NCI-H1694 treated with DMSO at 0.1 percent for 48 hours (cell line): Measurements from ENCODE around the gene FRMD4A.

Source experiments
- DNase-seq: peaks from one replicate; lab custom pipeline; 2025; lab: John Stamatoyannopoulos, UW

FRMD4A gene

DNA sequence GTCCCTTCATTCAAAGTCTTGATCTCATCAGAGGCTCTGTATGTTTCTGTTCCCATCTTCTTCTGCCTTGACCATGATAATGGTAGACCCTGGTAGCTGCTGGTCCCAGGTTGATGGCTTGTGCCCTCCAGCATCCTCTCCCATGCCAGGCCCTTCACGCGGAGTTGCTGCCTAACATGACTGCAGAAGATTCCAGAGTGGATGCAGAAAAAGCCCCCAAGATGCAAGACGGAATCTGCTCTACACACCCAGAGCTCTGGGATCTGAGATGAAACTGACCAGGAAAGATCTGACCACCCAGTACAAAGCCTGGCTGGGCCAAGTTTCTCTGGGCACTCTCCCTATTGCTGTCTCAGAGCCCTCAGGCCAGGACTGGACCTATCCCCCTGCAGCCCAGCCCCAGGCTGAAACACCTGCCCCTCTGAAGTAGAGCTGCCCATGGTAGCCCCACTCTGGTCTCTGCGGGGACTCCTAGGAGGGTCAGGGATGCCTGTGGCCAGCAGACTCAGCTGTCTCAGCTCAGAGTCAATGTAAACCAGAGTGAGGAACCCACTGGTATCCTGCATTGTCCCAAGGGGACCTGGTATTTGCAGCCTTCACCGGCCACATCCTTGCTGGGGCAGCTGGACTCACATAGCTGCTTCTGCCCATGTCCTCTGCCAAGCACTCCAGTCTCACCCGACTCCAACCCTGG lies 9.5 kb upstream of the FRMD4A start:
- DNase-seq = no peak

DNA sequence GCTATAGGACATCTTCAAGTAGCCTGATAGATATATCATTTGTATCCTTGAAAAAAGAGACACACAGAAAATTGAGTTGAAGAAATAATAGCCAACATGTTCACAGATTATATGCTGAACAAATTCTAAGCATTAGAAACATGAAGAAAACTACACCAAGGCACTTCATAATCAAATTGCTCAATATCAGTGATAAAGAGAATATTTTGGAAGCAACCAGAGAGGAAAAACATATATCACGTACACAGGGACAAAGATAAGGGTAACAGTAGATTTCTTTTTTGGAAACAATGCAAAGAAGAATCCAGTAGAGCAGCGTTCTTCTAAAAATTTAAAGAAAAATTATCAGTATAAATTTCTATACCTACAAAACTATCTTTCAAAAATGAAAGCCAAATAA lies 6.0 kb upstream of the FRMD4A start:
- no peak for DNase-seq

DNA sequence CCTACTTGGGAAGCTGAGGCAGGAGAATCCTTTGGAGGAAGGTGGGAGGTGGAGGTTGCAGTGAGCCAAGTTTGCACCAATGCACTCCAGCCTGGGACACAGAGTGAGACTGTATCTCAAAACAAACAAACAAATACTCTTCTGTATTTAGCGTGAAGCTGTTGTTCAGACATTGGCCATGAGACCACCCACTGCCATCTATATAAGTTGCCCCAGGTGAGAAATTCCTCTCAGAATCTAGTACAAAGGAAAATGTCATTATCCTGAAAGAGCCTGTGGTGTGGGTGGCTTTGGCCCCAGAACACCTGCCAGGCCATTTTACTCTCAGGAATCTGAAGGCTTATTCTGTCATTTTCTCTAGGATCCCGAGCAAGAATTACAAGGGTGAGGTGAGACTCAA lies 4.0 kb upstream of the FRMD4A start:
- no peak for DNase-seq

DNA sequence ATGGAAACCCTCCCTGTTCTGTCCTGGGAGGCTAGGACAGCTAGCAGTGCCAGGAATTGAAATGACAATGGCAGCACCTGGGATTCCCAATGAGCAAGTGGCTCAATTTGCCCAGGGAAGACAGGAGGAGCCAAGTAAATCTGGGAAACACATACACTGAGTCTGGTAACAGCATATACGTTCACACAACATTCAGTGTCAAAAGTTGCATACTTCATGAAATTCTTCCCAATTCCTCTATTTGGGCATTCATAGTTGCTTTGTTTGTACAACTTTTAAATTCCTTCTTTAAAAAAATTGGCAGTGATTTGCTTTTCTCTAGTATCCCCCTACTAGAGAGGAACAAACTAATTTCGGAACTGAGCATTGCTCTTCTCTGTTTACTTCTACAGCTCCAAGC lies 2.9 kb upstream of the FRMD4A start:
- DNase-seq = no peak

DNA sequence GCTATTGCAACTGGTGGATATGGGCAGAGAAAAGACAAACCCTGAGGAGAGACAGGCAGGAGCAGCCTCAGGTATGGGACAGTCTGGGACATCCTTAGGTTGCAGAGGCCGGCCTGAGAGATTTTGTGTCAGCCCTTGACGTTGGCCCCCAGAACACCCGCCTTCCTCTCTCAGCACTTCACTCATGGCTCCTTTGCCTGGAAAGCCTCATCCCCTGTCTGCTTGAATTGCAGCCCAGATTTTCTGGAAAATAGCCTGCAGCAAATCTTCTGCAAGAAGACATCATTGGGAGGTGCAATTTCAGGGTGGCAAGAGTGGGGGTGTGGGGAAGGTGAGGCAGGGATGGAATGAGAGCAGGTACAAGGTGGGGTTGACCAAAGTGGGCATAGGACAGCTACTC lies 2.2 kb upstream of the FRMD4A start:
- DNase-seq = no peak

DNA sequence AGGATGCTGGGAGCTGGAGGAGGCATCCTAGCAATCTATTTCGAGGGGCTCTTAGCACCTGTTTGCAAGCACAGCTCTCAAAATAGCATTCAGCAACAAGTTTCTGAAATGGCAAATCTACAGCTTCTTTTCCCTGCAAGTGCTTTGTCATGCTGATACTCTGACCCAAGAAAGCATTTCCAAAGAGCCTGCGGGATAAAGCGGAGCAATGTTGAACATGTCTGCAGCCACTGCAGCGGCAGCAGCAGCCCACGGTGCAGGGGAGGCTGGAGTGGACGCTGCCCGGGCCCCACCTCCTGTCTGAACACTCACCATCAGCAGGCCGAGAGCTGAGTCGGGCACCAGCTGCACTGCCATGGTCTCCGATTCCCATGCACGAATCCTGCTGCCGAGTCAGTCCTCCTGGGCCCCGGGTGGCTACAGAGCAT lies 964 bp downstream of the FRMD4A start:
- DNase-seq = no peak

DNA sequence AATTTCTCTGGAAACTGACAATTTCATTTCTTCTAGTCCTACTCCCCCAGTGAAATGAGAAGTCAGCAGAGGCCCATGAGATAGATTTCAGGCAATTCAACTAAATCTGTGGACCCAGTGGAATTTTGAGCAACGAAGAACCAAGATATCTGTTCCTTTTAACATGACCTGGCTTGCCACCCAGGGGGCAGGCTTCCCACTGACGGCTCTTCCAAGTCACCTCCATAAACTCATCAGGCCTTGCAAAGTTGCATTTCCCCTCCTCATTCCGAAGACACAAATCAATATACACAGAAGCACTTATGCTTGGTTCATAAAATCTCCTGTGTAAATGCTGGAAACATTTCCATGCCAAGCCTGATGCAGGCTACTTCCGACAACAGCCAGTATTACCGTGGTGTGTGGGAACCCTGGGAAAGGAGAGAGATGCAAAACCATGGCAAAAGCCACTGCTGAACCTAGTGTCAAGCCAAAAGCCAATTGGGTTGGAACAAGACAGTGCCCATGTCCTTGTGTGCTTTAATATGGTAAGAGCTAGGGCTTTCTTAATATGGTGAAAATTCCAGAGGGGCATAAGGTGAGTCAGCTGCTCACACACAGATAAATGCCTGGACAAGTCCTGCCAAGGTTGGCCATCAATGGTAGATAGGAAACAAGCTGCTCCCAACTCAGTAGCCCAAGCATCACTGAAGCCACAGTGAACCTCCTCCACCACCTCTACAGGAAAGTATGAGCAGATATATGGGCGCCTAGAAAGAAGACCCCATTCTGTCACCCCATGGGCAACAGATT lies 1.6 kb downstream of the FRMD4A start:
- no peak for DNase-seq

DNA sequence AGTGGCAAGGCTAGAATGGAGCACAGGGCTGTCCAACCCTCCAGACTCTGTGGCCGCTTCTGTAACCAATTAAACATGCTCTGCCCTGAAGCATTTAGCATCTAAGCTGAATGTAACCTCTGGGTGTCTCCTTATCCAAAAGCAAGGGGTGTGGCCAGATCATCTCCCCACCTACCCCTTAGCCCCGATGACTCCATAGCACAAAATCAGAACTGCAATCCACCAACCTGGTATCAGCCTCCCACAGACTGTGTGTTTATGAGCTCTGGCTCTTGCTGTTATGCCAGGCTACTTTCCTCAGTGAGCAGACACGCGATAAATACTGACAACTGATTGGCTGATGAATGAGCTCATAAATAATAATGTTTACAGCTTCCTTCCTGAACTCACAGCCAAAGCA lies 3.2 kb downstream of the FRMD4A start:
- no peak for DNase-seq

DNA sequence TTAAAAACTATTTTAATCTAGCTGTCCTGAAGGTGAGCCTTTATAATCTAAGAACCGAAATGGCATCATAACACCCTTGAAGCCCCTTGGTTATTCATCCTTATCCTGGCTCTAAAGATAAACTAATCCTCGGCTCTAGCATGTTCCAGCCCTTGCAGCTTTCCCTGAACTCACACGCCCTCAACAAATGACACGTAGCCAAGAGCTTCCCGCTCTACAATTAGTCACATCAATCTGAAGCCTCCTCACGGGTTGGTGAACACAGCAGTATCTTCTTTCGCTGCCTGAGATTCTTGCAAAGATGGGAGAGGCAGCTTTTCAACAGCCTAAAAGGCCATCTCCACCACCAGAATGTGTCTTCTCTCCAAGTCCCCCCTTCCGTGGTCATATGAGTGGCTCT lies 4.1 kb downstream of the FRMD4A start:
- DNase-seq = no peak

DNA sequence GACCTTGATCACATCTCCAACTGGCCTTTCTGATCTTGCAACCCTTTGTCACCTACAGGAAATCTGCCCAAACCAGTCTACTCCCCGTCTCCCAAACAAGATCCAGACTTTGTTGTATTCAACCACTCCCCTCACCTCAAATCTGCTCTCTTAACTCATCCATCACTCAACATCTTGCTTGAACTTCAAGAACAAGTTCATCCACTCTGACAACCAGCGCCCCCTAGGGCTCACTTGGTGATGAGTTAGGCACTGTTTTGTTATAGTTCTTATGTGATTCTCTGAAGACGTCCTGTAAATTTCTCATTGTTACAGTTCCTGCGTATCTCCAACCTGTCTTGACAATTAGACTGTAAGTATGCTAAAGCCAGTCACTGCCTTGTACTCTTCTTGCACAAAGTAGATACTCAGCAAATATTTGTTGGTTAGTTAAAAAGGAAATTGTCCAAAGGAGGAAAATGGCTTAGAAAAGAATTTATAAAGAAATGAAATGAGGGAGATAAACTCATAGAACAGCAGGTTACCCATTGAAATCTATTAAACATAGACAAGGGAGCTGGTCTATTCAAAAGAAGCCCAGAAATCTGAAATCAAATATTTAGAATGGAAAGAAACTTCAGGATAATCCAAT lies 5.3 kb downstream of the FRMD4A start:
- no peak for DNase-seq

DNA sequence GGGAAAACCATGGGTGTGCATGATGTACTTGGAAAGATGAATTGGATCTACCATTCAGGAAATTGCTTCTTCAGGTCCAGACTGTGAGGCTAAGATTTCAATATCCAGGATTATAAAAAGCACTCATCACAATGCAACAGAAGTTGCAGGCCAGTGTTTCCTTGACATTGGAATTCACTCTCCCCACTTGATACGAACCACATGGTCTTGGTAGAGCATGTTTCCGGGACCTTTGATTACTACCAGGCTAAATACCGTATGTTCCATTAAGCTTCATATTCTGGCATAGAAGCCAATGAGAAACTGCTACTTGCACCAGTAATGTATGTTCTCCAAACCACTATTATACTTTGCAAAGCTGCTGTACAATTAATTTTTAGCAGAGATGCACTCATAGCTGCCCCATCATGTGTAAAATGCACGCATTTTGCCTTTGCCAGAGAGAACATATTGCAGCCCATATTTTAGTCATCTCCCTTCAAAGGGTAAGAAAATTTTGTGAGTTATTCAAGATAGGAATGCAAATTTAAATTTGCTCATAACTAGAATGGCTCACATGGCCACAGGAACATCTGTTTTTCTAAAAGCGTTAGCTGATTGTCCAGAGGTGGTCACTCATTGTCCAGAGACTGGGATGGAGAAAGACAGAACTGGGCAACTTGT lies 8.1 kb downstream of the FRMD4A start:
- DNase-seq = peak; percentile 41

DNA sequence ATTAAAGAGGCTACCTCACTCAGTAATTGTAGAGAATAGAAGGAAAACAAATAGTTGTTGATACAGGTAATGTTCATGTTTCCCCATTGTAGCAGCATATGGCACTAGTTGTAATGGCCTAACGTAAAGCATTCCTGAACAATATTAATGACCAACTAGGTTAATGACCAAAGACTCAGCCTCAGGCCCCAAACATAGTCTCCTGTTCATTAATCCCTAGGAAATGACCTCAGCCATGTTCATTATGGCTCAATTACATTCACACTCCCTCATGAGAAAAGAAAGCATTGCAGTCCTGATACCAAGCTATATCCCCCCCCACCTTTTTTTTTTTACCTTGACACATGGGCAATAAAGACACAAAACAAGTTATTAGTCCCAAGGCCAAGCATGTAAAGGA lies 12.7 kb downstream of the FRMD4A start:
- no peak for DNase-seq

DNA sequence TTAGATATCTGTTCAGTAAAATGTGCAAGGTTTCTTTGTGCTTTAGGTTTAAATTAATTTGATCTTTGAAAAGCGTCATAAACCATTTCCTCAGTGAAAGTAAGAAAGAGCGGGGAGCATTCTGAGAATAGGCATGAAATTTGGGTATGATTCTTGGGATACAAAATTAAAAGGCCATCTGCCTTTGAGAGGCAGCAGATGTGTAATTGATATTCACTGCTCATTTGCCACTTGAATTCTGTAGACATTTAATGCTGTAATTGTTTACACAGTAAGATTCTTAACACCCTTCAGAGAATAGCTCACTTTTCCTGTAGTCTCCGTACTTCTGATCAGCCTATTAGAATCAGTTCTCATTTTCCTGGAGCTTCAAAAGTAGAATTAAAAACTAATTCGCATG lies 18.7 kb downstream of the FRMD4A start:
- DNase-seq = peak; percentile 42

DNA sequence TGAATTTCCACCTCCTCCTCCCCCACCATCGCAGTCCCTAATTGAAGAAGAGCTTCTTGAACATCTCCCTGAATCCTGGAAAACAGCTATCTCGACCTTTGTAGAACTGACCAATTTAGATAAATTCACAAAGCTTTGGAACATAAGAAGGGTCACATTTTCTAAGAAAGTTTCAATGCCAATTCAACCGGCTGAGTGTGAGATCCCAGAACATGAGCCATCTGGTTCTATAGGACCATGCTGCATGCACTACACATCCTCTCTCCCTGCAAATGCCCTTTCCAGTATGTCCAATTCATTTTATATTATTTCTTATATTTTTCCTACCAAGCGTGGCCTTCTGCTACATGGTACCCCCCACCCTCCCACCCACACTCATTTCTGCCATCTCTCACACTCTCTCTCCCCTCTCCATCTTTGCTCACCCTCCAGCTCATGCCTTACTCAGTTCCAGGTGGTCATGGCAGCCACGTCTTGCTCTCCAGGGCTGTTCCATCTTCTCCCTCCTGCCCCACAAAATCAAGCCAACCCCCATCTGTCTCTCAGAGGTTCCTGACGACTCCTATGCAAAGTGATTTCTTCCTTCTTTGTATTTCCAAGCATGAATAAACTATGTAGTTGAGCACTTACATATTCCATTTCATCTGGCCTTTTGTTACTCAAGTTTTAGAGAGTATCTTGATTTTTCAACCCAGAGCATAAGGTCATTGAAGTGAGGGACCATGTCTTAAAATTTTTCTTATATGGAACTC lies 19.3 kb downstream of the FRMD4A start:
- DNase-seq = no peak

DNA sequence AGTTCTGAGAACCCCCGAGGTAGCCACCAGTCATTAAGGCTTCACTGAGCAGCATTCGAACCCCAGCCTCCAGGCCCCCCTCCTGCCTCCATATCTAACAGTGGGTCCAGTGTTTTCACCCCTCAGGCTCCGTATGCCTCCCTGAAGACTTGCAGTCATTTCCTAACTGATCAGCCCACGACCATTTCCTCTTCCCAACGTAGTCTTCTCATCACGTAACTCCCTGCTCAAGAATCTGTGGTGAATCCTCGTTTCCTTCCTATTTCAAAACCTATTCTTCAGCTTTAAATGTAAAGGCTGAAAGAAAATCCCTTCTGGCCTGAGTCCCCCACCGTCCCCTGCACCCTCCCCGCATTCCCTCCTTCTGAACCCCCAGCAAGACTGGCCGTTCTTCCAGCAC lies 21.1 kb downstream of the FRMD4A start:
- DNase-seq = no peak

DNA sequence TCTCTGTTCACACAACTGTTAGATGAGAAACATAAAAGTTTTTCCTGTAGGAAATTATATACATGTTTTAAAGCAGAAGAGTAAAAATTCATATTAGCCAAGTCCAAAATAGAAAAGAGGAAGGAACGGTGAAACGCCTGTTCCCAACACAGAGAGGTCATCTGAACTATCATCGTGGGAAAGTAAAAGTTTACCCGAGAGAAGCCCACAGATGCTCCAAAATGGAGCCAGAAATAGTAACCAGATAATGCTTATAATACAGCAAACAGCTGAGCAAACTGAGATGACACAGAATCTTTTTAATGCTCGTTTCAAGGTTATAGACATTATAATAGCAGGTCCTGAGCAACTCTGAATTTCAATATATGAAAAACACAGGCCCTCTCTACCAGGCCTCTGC lies 24.5 kb downstream of the FRMD4A start:
- no peak for DNase-seq

DNA sequence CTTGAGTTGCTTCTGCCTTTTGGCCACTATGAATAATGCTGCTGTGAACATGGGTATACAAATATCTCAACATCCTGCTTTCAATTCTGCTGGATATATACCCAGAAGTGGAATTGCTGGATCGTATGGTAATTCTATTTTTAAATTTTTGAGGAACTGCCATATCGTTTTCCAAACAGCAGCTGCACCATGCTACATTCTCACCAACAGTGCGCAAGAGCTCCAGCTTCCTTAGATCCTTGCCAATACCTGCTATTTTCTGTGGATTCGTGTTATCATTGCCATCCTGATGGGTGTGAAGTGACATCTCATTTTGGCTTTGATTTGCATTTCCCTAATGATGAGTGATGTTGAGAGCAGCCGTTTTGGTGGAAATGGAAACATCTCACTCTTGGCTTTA lies 26.7 kb downstream of the FRMD4A start:
- DNase-seq = no peak

DNA sequence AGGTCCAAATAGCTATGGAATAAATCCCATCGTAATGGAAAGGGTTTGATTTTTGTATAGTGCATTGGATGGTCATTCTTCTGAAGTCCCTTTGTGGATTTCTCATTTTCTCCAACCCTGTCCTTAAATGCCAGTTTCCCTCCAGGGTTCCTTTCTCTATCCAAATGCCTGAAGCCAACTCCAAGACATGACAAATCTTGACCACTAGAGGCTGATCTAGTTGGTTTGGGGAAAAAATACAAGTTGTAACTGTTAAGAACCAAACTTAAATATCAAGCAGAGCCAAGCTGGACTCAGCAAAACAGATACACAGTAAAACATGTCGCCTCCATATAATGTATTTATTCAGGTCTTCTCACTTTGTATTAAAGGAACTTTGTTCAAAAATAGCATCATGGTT lies 28.7 kb downstream of the FRMD4A start:
- no peak for DNase-seq

DNA sequence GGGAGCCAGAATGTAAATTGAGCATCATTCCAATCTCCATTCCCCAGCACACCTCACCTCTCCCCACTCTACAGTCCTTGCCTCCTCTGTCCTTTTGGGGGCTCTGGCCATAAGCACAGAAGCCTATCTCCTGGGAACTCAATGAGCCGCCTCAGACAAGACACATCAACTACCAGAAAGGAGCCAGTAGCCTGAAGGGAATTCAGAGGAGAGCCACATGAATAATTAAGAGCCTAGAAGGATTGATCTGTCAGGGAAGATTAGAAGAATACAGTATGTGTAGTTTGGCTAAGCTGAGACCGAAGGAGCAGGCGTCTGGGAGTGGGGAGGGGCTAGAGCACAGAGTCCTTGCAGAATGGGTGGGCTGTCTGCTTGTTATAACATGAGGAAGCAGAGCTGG lies 31.2 kb downstream of the FRMD4A start:
- no peak for DNase-seq

DNA sequence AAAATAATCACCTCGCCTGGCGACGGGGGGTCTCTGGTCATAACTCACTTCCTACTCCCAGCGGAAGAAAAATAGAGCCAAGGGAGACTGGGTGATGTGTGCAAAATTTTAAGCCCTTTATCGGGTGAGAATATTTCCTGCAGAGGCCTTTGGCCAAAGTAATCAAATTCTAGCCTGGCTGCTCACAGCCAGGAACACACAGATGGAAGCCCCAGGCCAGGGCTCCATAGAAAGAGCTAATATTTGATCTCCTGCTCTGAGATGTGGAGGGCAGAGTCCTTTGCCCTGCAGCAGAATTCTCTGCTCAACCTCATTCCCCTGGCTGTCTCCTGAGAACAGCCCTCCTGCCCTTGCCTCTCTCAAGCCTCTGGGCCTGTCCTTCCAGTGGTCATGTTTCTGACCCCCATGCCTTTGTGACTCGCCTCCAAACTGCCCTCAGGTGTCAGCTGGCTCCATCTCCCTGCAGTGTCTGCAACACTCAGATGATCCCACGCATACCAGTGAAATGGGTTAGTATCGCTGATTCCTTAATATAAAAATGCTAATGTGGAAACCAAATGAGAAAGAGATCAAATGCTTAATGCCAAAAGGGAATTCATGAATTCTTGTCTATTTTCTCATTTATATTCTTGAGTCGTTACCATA lies 34.5 kb downstream of the FRMD4A start:
- no peak for DNase-seq

DNA sequence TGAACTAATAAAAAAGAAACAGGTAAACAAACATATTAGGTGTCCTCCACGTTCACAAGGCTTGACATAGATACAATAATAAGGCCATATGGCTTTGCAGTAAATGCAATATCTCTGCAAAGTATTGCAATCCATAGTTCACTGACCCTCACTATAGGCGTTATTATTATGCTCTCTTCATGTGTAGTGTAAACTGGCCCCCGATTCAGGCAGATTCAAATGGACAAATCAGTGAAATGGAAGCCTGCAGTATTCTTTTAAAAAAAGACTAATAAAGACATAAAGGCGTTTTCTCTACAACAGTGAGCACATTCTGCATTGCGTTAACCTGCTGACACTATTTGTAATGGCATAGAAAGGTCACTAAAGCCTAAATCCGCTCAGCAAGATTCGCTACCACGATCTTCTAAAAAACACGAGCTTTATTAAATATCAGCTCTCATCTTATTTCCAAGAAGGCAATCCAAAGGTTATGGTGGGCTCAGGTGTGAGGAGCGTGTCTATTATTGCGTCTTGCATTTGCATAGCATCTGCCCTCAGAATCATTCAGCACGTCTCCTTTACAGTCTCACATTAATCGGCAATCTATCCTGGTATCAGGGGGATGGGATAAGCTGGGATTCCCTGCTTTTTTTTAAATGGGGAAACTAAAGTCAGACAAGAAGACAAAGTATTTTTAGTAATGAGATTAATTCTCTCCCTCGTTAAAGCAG lies 36.2 kb downstream of the FRMD4A start:
- DNase-seq = no peak
